AG09319 (cell line): ENCODE measurements around the gene IRAK4.

Source experiments
- DNase-seq: peaks from one replicate; pipeline ENCODE4 v3.0.0-alpha.2; 2010; ENCODE audit warnings: low read depth; ENCODE audit errors: extremely low read depth
- CTCF ChIP-seq: IDR thresholded peaks from 2 replicates; pipeline ENCODE4 v1.5.1; 2011; ENCODE audit warnings: low read depth, mild to moderate bottlenecking, inconsistent platforms, low read length, moderate library complexity

Gene IRAK4

GRCh38 chr12:43836475-43836989 lies 77.8 kb downstream of the IRAK4 start:
- no peak for DNase-seq
- no peak for TF ChIP-seq CTCF
